Heart right ventricle (tissue), 16 donors: ENCODE measurements around the gene CD40LG. TPM values are rescaled to one million over a fixed set of nuclear protein-coding genes. Genes with fewer than 3 reads are reported as not detected.

ENCODE experiments used
- ATAC-seq, 8 donors: fragments of 200-7000 bp; cut with Tn5 transposase; one replicate each; pipeline ENCODE4 v1.9.1; 2020; ENCODE audit warnings: mild to moderate bottlenecking in 8 of 8, moderate library complexity in 8 of 8, moderate number of reproducible peaks in 1 of 8
- DNase-seq, 2 donors: peaks; one replicate each; pipeline ENCODE4 v3.0.0-alpha.2; 2020
- H3K27ac ChIP-seq, 10 donors: fragments of 200-600 bp; sonication (generic) in 2 of 10; one replicate each; pipeline versions ENCODE4 v1.5.0 to v1.8.0; 2020 to 2022; ENCODE audit warnings: mild to moderate bottlenecking in 3 of 10
- H3K27me3 ChIP-seq, 7 donors: fragments of 200-600 bp; one replicate each; pipeline ENCODE4 v1.8.0; 2021 to 2022; ENCODE audit warnings: mild to moderate bottlenecking in 2 of 7
- H3K36me3 ChIP-seq, 9 donors: fragments of 200-600 bp; sonication (generic) in 1 of 9; one replicate each; pipeline versions ENCODE4 v1.5.0 to v1.8.0; 2020 to 2022; ENCODE audit warnings: mild to moderate bottlenecking in 2 of 9
- H3K4me1 ChIP-seq, 9 donors: fragments of 200-600 bp; sonication (generic) in 1 of 9; one replicate each; pipeline versions ENCODE4 v1.5.0 to v1.8.0; 2020 to 2022; ENCODE audit warnings: mild to moderate bottlenecking in 4 of 9
- H3K4me3 ChIP-seq, 10 donors: fragments of 200-600 bp; sonication (generic) in 2 of 10; one replicate each; pipeline versions ENCODE4 v1.5.0 to v1.8.0; 2020 to 2022; ENCODE audit warnings: mild to moderate bottlenecking in 7 of 10, moderate library complexity in 2 of 10
- H3K9me3 ChIP-seq, 11 donors: fragments of 200-600 bp in 10 of 11; sonication (generic) in 2 of 11; one replicate each; pipeline versions ENCODE4 v1.5.0 to v1.8.0; 2013 to 2022; ENCODE audit warnings: mild to moderate bottlenecking in 2 of 11, control low read depth in 1 of 11, moderate library complexity in 1 of 11
- WGBS, 2 donors: extraction: QIAGEN DNeasy Blood & Tissue Kit; methylation state at CpG; one replicate each; pipeline ENCODE4 v1.1.7; 2013; ENCODE audit warnings: inconsistent platforms in 1 of 2; 5-methylcytosine and 5-hydroxymethylcytosine counted together
- intact Hi-C, 10 donors: fragments of 100-400 bp; cut with DNase I; formaldehyde crosslinking; loops; one replicate each; pipeline versions ENCODE4 v1.11.1 to v1.14.2; 2022
- polyA plus RNA-seq, 2 donors: library from polyadenylated mRNA; stranded (reverse); fragments of 200-250 nt; gene quantifications; one replicate each; pipeline ENCODE4 v1.2.3, GENCODE V29; 2013
- total RNA-seq, 10 donors: library from RNA; stranded (reverse); fragmentation: NEBNext Ultra II Directional in 3 of 10; extraction: Animal tissue kit (Norgen Biotek cat#: 25700) in 3 of 10; gene quantifications; one replicate each; pipeline versions ENCODE4 v1.2.1 to v1.2.4, GENCODE V29; 2021 to 2023
- TF ChIP-seq, protein P1 (sequence below), 9 donors: fragments of 200-600 bp; sonication (generic) in 2 of 9; IDR thresholded peaks; one replicate each; pipeline versions ENCODE4 v1.5.0 to v1.8.0; 2021 to 2022; ENCODE audit warnings: antibody characterized with exemption in 9 of 9, mild to moderate bottlenecking in 5 of 9, moderate library complexity in 1 of 9
- donor health status: Arrhythmogenic right ventricular cardiomyopathy.
- donor health status: ischemic (EF 13 %, LVEDD 7.1; RV severe dilation, severe dysfunction).
- donor health status: healthy with polysubstance abuse.
- donor health status: DM: no; HTN: yes; CAD: no.
- donor health status: DM: no; HTN: no; CAD: no.
- donor health status: ischemic (EF 25% LVEDD 6.9; RV normal size, moderate dysfunction).
- donor health status: ischemic (EF 25% LVEDD 5.7; RV mildly dilated, moderate dysfunction).
- donor health status: healthy.
- donor health status: DM: yes; HTN: yes; CAD: no.
- donor health status: Ischemic cardiomyopathy.
- donor health status: ischemic (EF 35%, LVEDD 5.7; RV mildly dilated, moderate dysfunction).
- donor health status: nonischemic (EF 11% LVEDD 7.7; RV severe dilation, severe dysfunction).
- donor health status: DM: yes; HTN: yes; CAD: no.
- donor health status: PGD.
- donor health status: ischemic (EF 29% LVEDD 5.4; RV normal size, mild dysfunction).
- donor health status: nonischemic (EF 23%, LVEDD 6.1; RV moderate dilation, normal function).

Gene CD40LG
- total and polyA plus RNA-seq, 12 donors: 0.06 to 0.67 (median 0.24) TPM; not detected in 7

DNA sequence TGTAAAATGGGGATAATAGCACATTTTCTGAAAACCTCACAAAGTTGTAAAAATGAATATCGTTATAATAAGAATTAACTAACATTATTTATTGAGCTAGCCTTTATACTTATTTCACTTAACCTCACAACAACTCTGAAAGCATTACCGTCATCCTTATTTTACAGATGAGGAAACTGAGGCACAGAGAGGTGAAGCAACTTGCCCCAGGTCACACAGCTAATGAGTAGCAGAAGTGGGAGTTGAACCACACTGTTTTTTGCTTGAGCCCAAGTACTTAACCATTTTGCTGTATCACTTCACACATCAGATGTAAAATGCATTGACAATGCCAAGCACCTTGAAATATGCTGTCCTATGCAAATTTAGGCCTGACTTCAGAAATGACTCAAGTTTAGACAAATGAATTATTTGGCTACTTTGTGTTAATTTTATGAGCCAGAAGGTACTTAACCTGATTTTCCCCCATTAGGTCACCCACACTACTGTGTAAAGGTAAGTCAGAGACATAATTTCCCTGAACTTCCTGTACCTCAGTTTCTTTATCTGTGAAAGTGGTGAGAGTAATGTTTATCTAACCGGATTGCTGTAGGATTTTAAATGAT is 23.1 kb downstream of the CD40LG start:
- no peak for DNase-seq
- H3K27ac ChIP-seq: no peak overlapping the region
- H3K27me3 ChIP-seq: peaks cover 0 to 5% (median 0%) of the 10 kb centered on the region in 7 donors
- peaks cover 0 to 97% (median 10%) of the 10 kb centered on the region in 9 donors for H3K36me3 ChIP-seq
- intact Hi-C loops: no loop called here
- TF ChIP-seq, protein P1, sequence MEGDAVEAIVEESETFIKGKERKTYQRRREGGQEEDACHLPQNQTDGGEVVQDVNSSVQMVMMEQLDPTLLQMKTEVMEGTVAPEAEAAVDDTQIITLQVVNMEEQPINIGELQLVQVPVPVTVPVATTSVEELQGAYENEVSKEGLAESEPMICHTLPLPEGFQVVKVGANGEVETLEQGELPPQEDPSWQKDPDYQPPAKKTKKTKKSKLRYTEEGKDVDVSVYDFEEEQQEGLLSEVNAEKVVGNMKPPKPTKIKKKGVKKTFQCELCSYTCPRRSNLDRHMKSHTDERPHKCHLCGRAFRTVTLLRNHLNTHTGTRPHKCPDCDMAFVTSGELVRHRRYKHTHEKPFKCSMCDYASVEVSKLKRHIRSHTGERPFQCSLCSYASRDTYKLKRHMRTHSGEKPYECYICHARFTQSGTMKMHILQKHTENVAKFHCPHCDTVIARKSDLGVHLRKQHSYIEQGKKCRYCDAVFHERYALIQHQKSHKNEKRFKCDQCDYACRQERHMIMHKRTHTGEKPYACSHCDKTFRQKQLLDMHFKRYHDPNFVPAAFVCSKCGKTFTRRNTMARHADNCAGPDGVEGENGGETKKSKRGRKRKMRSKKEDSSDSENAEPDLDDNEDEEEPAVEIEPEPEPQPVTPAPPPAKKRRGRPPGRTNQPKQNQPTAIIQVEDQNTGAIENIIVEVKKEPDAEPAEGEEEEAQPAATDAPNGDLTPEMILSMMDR (IDR thresholded peaks at IDR 0.05): no peak
- H3K4me1 ChIP-seq: no peaks in the 10 kb centered on the region
- H3K4me3 ChIP-seq: no peak overlapping the region
- WGBS, 2 donors: 96 to 97% methylated on average over 3 of the region's 3 CpGs
- H3K9me3 ChIP-seq: no peaks in the 10 kb centered on the region
- no peak for ATAC-seq

DNA sequence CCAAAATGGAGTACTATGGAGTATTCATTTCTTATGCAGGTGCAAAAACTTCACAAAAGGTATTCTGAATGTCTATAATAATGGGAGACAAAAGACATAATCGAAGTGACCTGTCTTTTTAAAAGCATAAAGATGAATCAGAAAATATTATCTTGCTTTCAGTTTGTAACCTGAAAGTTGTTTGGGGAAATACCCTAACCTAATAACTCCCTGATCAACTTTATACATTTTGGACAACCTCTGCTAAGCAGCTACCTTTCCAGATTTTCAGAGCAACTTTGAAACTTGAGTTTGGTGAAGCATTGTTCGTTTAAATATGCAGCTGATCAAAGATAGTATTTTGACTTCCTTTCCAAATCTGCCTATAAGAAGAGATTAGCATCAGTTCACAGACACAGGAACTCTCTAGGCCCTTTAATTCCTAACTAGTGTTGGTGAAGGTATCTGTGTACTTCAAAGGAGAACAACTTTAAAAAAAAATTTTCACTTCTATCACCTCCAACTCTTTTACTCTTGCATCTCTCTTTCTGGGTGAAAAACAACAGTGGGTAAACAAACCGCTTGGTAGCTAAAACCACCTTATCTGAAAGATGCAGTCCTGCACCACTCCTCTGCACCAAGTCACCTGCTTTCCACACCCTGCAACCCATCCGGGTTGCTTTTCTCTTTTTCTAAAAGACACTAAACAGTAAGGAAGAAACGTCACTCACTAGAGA is 26.5 kb downstream of the CD40LG start:
- DNase-seq (no peak), ATAC-seq (no peak)
- Histone ChIP-seq H3K4me3 (no peak overlapping the region), H3K36me3 (peaks cover 0 to 96% (median 0%) of the 10 kb centered on the region in 9 donors), H3K4me1 (no peaks in the 10 kb centered on the region), H3K9me3 (no peaks in the 10 kb centered on the region), H3K27me3 (peaks cover 0 to 5% (median 0%) of the 10 kb centered on the region in 7 donors), H3K27ac (no peak overlapping the region)
- intact Hi-C loops: no loop called here
- TF ChIP-seq, protein P1 (IDR thresholded peaks at IDR 0.05): no peak
- WGBS, 2 donors: 76 to 82% methylated on average over 5 of the region's 5 CpGs

DNA sequence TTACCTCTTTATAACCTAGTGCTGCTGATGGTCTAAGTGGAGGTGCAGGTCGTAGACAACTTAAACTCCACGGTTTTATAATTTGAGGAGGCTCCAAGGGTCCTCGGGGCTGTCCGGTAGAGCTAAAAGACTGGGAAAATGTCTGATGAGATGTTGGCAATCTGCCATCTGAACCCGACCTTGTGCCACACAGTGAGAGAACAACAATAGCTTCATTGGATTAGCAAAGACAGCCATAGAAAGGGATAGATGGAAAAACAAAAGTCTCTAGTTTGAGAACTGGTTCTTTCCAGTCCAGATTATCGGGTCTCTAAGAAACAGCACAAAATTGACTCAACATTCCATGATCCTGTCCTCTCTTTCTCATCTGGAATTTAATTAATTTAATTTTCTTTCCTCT is 31.6 kb downstream of the CD40LG start:
- intact Hi-C loops: no loop called here
- no peak overlapping the region for H3K27ac ChIP-seq
- 80% methylated on average over 6 of the region's 6 CpGs for WGBS, 2 donors
- ATAC-seq (no peak), DNase-seq (no peak)
- no peaks in the 10 kb centered on the region for H3K4me1 ChIP-seq
- peaks cover 0 to 98% (median 13%) of the 10 kb centered on the region in 9 donors for H3K36me3 ChIP-seq
- TF ChIP-seq, protein P1 (IDR thresholded peaks at IDR 0.05): no peak
- H3K4me3 ChIP-seq: no peak overlapping the region
- H3K27me3 ChIP-seq: peaks cover 0 to 24% (median 0%) of the 10 kb centered on the region in 7 donors
- no peaks in the 10 kb centered on the region for H3K9me3 ChIP-seq

DNA sequence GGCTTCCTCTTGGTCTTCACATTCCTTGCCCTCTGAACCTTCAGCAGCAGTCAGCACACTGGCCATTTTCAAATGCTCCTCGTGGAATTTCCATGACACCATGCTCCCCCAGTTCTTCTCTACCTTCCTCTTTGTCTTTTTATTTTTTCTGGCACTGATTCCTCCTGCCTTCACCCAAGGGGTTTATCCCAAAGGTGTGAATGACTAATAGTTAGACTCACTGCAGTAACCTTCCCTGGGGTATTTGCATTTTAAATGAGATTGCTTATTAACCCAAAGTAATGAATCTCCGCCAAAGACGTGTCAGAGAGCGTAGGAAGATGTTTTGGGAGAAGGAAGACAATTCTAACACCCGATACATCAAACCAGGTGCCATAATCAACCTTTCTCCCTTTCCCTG is 36.2 kb downstream of the CD40LG start:
- Histone ChIP-seq H3K27ac (no peak overlapping the region), H3K4me1 (no peaks in the 10 kb centered on the region), H3K4me3 (no peak overlapping the region), H3K9me3 (no peaks in the 10 kb centered on the region), H3K27me3 (peaks cover 0 to 43% (median 0%) of the 10 kb centered on the region in 7 donors), H3K36me3 (peaks cover 0 to 93% (median 13%) of the 10 kb centered on the region in 9 donors)
- no peak for DNase-seq
- WGBS, 2 donors: 88 to 91% methylated on average over 5 of the region's 5 CpGs
- intact Hi-C loops: no loop called here
- TF ChIP-seq, protein P1 (IDR thresholded peaks at IDR 0.05): no peak
- no peak for ATAC-seq
